Sigmoid colon (tissue), 7 donors: ENCODE data around the gene CST6. TPM values are rescaled to one million over a fixed set of nuclear protein-coding genes. Genes with fewer than 3 reads are reported as not detected.

Source experiments
- DNase-seq: peaks from one replicate; pipeline ENCODE4 v3.0.0-alpha.2; 2019
- H3K27ac ChIP-seq, 4 donors: fragments of 200-600 bp; sonication (generic); one replicate each; pipeline ENCODE4 v1.5.1; 2016 to 2019; ENCODE audit warnings: mild to moderate bottlenecking in 1 of 4
- H3K27me3 ChIP-seq, 3 donors: fragments of 200-600 bp; sonication (generic); one replicate each; pipeline ENCODE4 v1.5.1; 2019; ENCODE audit warnings: mild to moderate bottlenecking in 1 of 3
- H3K36me3 ChIP-seq, 4 donors: fragments of 200-600 bp; sonication (generic); one replicate each; pipeline ENCODE4 v1.5.1; 2016 to 2019
- H3K4me1 ChIP-seq, 4 donors: fragments of 200-600 bp; sonication (generic); one replicate each; pipeline ENCODE4 v1.5.1; 2017 to 2019
- H3K4me3 ChIP-seq, 4 donors: fragments of 200-600 bp; sonication (generic); one replicate each; pipeline ENCODE4 v1.5.1; 2017 to 2019; ENCODE audit warnings: mild to moderate bottlenecking in 2 of 4, moderate library complexity in 1 of 4
- H3K9me3 ChIP-seq, 4 donors: fragments of 200-600 bp in 3 of 4; sonication (generic) in 3 of 4; one replicate each; pipeline versions ENCODE4 v1.5.1 to v1.6.1; 2013 to 2019
- EP300 ChIP-seq, 4 donors: sonication (generic); formaldehyde crosslinking; IDR thresholded peaks; one replicate each; pipeline ENCODE4 v1.6.1; 2017; ENCODE audit warnings: antibody characterized with exemption in 4 of 4
- POLR2A ChIP-seq, 2 donors: fragments of 450-650 bp; IDR thresholded peaks; one replicate each; pipeline ENCODE4 v1.6.1; 2016; ENCODE audit warnings: antibody characterized with exemption in 2 of 2, mild to moderate bottlenecking in 2 of 2, moderate library complexity in 2 of 2
- POLR2AphosphoS5 ChIP-seq, 4 donors: sonication (generic); formaldehyde crosslinking; IDR thresholded peaks; one replicate each; pipeline ENCODE4 v1.6.1; 2017; ENCODE audit warnings: antibody characterized with exemption in 4 of 4
- WGBS, 2 donors: extraction: QIAGEN DNeasy Blood & Tissue Kit; methylation state at CpG; one replicate each; pipeline ENCODE4 v1.1.7; 2013; 5-methylcytosine and 5-hydroxymethylcytosine counted together
- intact Hi-C: fragments of 100-400 bp; cut with DNase I; formaldehyde crosslinking; loops from one replicate; pipeline ENCODE4 v1.15.1; 2023
- polyA plus RNA-seq, 3 donors: library from polyadenylated mRNA; stranded (reverse); fragments of 200-250 nt; gene quantifications; one replicate each; pipeline ENCODE4 v1.2.3, GENCODE V29; 2013
- total RNA-seq, 4 donors: library from RNA; depleted of rRNA; stranded (reverse); fragments of >200 nt; gene quantifications; one replicate each; pipeline ENCODE4 v1.1.0, GENCODE V29; 2016
- TF ChIP-seq, protein P1 (sequence below), 4 experiments: fragments of 450-650 bp in 3 of 4; fragments of 200-600 bp in 1 of 4; IDR thresholded peaks; one replicate each; pipeline ENCODE4 v1.5.1; 2016 to 2019; ENCODE audit warnings: antibody characterized with exemption in 4 of 4, mild to moderate bottlenecking in 3 of 4, moderate library complexity in 2 of 4
- donor health status: healthy with polysubstance abuse.
- donor health status: Bipolar disorder and iron deficiency.
- donor health status: healthy.

CST6 gene
- total and polyA plus RNA-seq, 7 donors: 0.10 to 1.2 TPM; not detected in 5

DNA sequence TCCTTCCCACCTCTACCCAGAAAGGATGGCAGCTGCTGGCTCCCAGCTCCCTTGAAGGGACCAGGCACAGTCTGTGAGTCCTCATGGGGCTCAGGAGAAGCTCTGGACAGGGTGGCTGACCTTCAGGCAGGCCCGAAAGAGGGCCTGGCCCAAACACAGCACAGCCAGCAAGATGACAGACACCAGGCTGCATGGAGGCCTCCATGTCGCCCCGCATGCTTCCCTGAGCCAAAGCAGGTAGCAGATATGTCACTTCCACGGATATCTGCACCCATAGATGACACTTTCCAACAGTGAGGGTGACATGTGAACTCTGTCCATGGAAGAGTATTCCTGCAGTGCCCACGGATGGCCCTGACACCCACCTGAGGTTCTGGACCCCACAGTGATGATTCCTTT lies 28.2 kb upstream of the CST6 start:
- H3K36me3 ChIP-seq: peaks cover 3 to 13% (median 8%) of the 10 kb centered on the region in 4 donors
- no peak overlapping the region for H3K27ac ChIP-seq
- no peaks in the 10 kb centered on the region for H3K27me3 ChIP-seq
- 82 to 91% methylated on average over 5 of the region's 5 CpGs for WGBS, 2 donors
- no peaks in the 10 kb centered on the region for H3K4me1 ChIP-seq
- H3K9me3 ChIP-seq: no peaks in the 10 kb centered on the region
- intact Hi-C loops: loop anchor here (10.0 kb wide), 1 partner anchor 279 kb away; no protein-coding TSS in a partner anchor
- no peak for TF ChIP-seq POLR2AphosphoS5 (IDR thresholded peaks at IDR 0.05)
- no peak for TF ChIP-seq EP300 (IDR thresholded peaks at IDR 0.05)
- TF ChIP-seq, protein P1, sequence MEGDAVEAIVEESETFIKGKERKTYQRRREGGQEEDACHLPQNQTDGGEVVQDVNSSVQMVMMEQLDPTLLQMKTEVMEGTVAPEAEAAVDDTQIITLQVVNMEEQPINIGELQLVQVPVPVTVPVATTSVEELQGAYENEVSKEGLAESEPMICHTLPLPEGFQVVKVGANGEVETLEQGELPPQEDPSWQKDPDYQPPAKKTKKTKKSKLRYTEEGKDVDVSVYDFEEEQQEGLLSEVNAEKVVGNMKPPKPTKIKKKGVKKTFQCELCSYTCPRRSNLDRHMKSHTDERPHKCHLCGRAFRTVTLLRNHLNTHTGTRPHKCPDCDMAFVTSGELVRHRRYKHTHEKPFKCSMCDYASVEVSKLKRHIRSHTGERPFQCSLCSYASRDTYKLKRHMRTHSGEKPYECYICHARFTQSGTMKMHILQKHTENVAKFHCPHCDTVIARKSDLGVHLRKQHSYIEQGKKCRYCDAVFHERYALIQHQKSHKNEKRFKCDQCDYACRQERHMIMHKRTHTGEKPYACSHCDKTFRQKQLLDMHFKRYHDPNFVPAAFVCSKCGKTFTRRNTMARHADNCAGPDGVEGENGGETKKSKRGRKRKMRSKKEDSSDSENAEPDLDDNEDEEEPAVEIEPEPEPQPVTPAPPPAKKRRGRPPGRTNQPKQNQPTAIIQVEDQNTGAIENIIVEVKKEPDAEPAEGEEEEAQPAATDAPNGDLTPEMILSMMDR (IDR thresholded peaks at IDR 0.05): no peak
- no peak for TF ChIP-seq POLR2A (IDR thresholded peaks at IDR 0.05)
- no peak for DNase-seq
- no peak overlapping the region for H3K4me3 ChIP-seq

DNA sequence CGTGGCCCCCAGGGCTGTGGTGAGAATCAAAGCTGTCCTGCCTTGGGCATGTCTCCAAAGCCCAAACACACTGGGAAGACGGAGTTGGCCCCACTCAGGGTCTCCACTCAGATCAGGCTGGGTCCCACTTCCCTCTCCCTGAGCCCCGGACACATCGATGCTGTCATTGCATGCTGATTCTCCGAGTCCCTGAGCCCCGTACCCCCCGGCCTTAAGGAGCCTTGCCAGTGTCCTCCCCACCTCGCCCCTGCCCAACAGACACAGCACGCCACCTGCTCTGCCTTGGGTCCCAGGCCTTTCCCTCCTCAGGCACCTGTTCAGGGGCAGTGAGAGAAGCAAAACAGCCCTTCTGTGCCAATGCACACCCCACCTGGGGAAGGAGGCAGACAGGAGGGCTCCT lies 24.5 kb upstream of the CST6 start:
- H3K27ac ChIP-seq: no peak overlapping the region
- no peak overlapping the region for H3K4me3 ChIP-seq
- peak; percentile 36 for DNase-seq
- TF ChIP-seq EP300 (IDR thresholded peaks at IDR 0.05): no peak
- TF ChIP-seq POLR2A (IDR thresholded peaks at IDR 0.05): no peak
- no peak for TF ChIP-seq POLR2AphosphoS5 (IDR thresholded peaks at IDR 0.05)
- TF ChIP-seq, protein P1 (IDR thresholded peaks at IDR 0.05): no peak
- H3K9me3 ChIP-seq: no peaks in the 10 kb centered on the region
- WGBS, 2 donors: 80 to 85% methylated on average over 9 of the region's 9 CpGs
- H3K4me1 ChIP-seq: no peaks in the 10 kb centered on the region
- no peaks in the 10 kb centered on the region for H3K36me3 ChIP-seq
- intact Hi-C loops: loop anchor here (5.0 to 10.0 kb wide), 2 partner anchors 210 to 283 kb away; no protein-coding TSS in a partner anchor
- H3K27me3 ChIP-seq: no peaks in the 10 kb centered on the region

DNA sequence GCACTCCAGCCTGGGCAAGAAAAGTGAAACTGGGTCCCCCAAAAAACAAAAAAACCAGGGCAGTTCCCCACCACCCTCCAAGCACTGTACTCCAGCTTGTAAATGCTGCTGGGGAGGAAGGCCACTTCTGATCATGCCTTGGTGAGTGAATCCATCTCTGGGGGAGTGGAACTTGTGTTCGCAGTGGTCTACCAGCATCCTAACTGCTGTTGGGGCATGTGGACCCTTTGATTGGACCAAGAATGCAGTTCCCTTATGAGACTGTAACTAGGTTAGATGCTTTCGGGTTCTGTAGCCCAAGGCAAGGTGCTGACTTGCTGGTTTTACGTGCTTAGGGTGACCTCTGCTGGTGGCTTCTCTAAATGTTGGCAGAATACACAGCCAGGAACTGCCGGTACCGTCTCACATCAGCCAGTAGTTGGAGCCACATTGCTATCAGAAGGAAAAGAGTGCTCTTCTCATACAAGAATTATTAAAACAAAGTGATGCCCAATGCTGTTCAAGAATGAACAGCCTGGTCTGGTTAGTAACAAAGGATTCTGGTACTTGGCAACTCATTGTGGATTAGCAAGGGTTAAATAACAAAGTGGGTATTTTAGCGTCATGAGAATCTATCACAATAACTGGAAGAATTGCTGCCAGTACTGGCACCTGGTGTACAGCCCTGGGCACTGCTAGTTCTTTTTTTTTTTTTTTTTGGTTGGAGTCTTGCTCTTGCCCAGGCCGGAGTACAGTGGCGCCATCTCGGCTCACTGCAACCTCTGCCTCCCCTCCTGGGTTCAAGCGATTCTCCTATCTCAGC lies 22.8 kb upstream of the CST6 start:
- TF ChIP-seq, protein P1 (IDR thresholded peaks at IDR 0.05): peak; percentile 87 to 98 (median 94)
- TF ChIP-seq POLR2AphosphoS5 (IDR thresholded peaks at IDR 0.05): peak in 3 of 4 donors; percentile 21 to 61 (median 48)
- TF ChIP-seq POLR2A (IDR thresholded peaks at IDR 0.05): no peak
- no peak for TF ChIP-seq EP300 (IDR thresholded peaks at IDR 0.05)
- intact Hi-C loops: loop anchor here (1.0 to 10.0 kb wide), 3 partner anchors 105 to 284 kb away; no protein-coding TSS in a partner anchor
- H3K4me1 ChIP-seq: no peaks in the 10 kb centered on the region
- WGBS, 2 donors: 9 to 23% methylated on average over 10 of the region's 10 CpGs
- peak overlapping the region in 3 of 4 donors; percentile 25 to 38 (median 31) for H3K27ac ChIP-seq
- H3K36me3 ChIP-seq: no peaks in the 10 kb centered on the region
- H3K27me3 ChIP-seq: no peaks in the 10 kb centered on the region
- H3K9me3 ChIP-seq: no peaks in the 10 kb centered on the region
- H3K4me3 ChIP-seq: no peak overlapping the region
- peak; percentile 94 for DNase-seq

DNA sequence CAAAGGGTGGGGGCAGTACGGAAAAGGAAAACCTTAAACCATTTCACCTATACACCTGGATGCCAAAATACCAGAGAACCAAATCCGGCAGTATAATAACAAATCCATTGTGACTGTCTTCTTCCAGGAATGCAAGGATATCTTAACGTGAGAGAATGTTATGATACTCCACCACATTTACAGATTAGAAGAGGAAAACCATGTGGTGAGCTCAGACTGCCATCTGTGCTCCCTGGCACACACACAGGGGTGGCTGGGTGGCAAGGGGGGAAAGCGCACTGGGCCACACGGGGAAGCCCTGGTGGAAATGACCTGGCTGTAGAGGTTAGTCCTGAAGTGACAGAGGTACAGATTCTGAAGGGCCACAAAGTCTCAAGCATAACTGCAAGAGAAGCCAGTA lies 19.8 kb upstream of the CST6 start:
- no peak for DNase-seq
- no peak for TF ChIP-seq EP300 (IDR thresholded peaks at IDR 0.05)
- no peak for TF ChIP-seq POLR2AphosphoS5 (IDR thresholded peaks at IDR 0.05)
- TF ChIP-seq, protein P1 (IDR thresholded peaks at IDR 0.05): no peak
- no peak for TF ChIP-seq POLR2A (IDR thresholded peaks at IDR 0.05)
- Histone ChIP-seq H3K27ac (no peak overlapping the region), H3K4me1 (no peaks in the 10 kb centered on the region), H3K27me3 (no peaks in the 10 kb centered on the region), H3K36me3 (peaks cover 0 to 6% (median 2%) of the 10 kb centered on the region in 4 donors), H3K9me3 (no peaks in the 10 kb centered on the region), H3K4me3 (no peak overlapping the region)
- 86 to 90% methylated on average over 5 of the region's 5 CpGs for WGBS, 2 donors
- intact Hi-C loops: no loop called here
